H1 (cell line): ENCODE results near the gene APOC3. TPM values are rescaled to one million over a fixed set of nuclear protein-coding genes. Genes with fewer than 3 reads are reported as not detected.

Experiments
- ASH2L ChIP-seq: fragments of 200-600, 300-600 bp; sonication (generic); IDR thresholded peaks from one replicate; pipeline ENCODE4 v1.7.1; 2017; ENCODE audit warnings: low read length
- MAFK ChIP-seq: IDR thresholded peaks from 2 replicates; pipeline ENCODE4 v1.6.1; 2012; ENCODE audit warnings: low read depth, mild to moderate bottlenecking, improper control_type of control experiment, low read length
- PHF8 ChIP-seq: fragments of 200-600 bp; sonication (generic); conservative IDR thresholded peaks from 2 replicates; pipeline ENCODE4 v1.7.1; 2012; ENCODE audit warnings: low read depth, mild to moderate bottlenecking, inconsistent platforms, low read length, moderate library complexity
- SRF ChIP-seq: IDR thresholded peaks from 2 replicates; pipeline ENCODE4 v1.6.1; 2011; ENCODE audit warnings: mild to moderate bottlenecking, low read depth, low read length, moderate library complexity
- polyA plus RNA-seq, 7 experiments: library from polyadenylated mRNA; depleted of rRNA in 3 of 7; stranded (reverse) in 5 of 7; unstranded in 2 of 7; fragments of >200 nt in 5 of 7; fragments of 200-250 nt in 2 of 7; gene quantifications; 1 replicate in 5 of 7; 2 replicates in 1 of 7; 4 replicates in 1 of 7; pipeline versions ENCODE4 v1.2.1 to v1.2.3, GENCODE V29; 2011 to 2013; ENCODE audit warnings: missing spikeins in 2 of 7, mixed read lengths in 2 of 7
- total RNA-seq: library from RNA; stranded (reverse); fragmentation: NEBNext Ultra II Directional; extraction: Animal tissue kit (Norgen Biotek cat#: 25700); gene quantifications from 2 replicates; pipeline ENCODE4 v1.2.1, GENCODE V29; 2021
- TF ChIP-seq, protein P1 (sequence below): IDR thresholded peaks from 2 replicates; pipeline ENCODE4 v1.6.1; 2012; ENCODE audit warnings: inconsistent platforms

Gene APOC3
- total and polyA plus RNA-seq, 2 of the 8 experiments (the other 6 are each of a cell fraction or from before 2014, with no cell fraction given) = not detected

DNA sequence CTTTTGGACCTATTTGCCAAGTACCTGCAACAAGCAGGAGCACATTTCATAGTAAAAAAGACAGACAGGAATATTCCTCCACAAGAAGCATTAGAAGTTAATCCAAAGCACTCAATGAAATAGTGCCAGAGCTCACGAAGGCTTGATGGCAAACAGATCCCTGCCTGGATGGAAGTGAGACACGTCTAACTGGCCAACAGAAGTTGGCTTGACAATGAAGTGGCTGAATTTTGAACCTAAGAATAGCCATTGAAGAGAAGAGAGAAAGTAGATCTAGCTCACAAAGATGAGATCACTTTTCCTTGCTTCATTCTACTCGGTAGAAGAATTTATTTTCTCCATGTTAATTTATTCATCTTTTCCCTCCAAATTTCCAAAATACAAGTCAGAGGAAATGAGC, 38.4 kb downstream of the APOC3 start (continued):
- TF ChIP-seq MAFK = no peak
- TF ChIP-seq PHF8 = no peak
- TF ChIP-seq, protein P1, sequence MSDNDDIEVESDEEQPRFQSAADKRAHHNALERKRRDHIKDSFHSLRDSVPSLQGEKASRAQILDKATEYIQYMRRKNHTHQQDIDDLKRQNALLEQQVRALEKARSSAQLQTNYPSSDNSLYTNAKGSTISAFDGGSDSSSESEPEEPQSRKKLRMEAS = no peak
- no peak for TF ChIP-seq SRF
- TF ChIP-seq ASH2L = no peak
